ENCODE results near the gene OR6Y1. TPM values are rescaled to one million over a fixed set of nuclear protein-coding genes. Genes with fewer than 3 reads are reported as not detected.

The OR6Y1 gene
- total RNA-seq, 4 donors from 2014 or later = not detected

- H3K4me3 ChIP-seq = no peak overlapping the region
- ATAC-seq = no peak
- 62 to 63% methylated on average over 1 of the region's 1 CpG for WGBS, 2 donors (ENCODE audit: low coverage in 1 of 2)
- no peaks in the 10 kb centered on the region for H3K4me1 ChIP-seq
- no peaks in the 10 kb centered on the region for H3K9me3 ChIP-seq
- no peaks in the 10 kb centered on the region for H3K36me3 ChIP-seq
- H3K27me3 ChIP-seq = no peaks in the 10 kb centered on the region
- no peak for TF ChIP-seq CTCF (IDR thresholded peaks at IDR 0.05)
- no peak for TF ChIP-seq POLR2AphosphoS5 (IDR thresholded peaks at IDR 0.05)
- no peak for TF ChIP-seq EP300 (IDR thresholded peaks at IDR 0.05)
- TF ChIP-seq POLR2A (IDR thresholded peaks at IDR 0.05) = no peak
- no peak overlapping the region for H3K27ac ChIP-seq
These were observed 5.5 kb upstream of the OR6Y1 start for GRCh38 chr1:158559696-158560095.

DNA sequence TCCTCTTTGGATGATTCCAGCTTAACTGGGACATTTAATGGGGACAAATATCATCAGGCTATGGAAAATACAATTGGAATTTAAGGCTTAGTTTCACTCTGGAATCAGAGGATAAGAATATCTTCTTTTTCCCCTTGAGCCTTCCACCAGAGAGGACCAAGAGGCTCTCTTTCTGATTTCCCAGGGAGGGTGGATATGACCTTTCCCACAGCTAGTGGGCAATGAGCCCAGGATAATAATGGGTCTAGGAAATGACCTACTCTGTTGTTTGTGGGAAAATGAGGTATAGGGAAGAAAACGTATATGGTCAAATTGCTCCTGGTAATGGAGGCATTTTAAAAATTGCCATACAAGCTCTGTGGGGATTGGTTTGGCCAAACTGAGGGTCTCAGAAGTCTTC lies 1.9 kb downstream of the OR6Y1 start:
- TF ChIP-seq POLR2A (IDR thresholded peaks at IDR 0.05) = no peak
- no peak for TF ChIP-seq EP300 (IDR thresholded peaks at IDR 0.05)
- Histone ChIP-seq H3K27me3 (no peaks in the 10 kb centered on the region), H3K36me3 (no peaks in the 10 kb centered on the region), H3K4me3 (no peak overlapping the region), H3K4me1 (no peaks in the 10 kb centered on the region), H3K9me3 (no peaks in the 10 kb centered on the region), H3K27ac (no peak overlapping the region)
- WGBS, 2 donors (ENCODE audit: low coverage in 1 of 2) = 70 to 71% methylated on average over 1 of the region's 1 CpG
- ATAC-seq = no peak

DNA sequence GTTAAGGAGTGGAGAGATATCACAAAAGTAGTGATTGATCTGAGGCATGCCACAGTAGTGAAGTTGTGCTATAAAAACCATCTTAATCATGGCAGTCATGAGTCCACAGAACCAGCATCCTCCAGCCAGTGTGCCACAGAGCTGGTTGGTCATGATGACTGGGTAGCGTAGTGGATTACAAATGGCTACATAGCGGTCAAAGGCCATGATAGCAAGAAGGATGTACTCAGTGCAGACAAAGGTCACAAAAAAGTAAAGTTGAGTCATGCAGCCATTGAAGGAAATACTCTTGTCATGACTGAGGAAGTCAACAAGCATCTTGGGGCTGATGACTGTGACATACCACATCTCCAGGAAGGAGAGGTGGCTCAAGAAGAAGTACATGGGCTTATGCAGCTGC lies 6.7 kb downstream of the OR6Y1 start:
- Histone ChIP-seq H3K27me3 (no peaks in the 10 kb centered on the region), H3K4me3 (no peak overlapping the region), H3K4me1 (no peaks in the 10 kb centered on the region), H3K27ac (no peak overlapping the region), H3K36me3 (no peaks in the 10 kb centered on the region), H3K9me3 (no peaks in the 10 kb centered on the region)
- no peak for ATAC-seq
- 94 to 100% methylated on average over 2 of the region's 2 CpGs for WGBS, 2 donors (ENCODE audit: low coverage in 1 of 2)
- TF ChIP-seq POLR2A (IDR thresholded peaks at IDR 0.05) (no peak), EP300 (IDR thresholded peaks at IDR 0.05) (no peak), CTCF (IDR thresholded peaks at IDR 0.05) (no peak), POLR2AphosphoS5 (IDR thresholded peaks at IDR 0.05) (no peak)

- no peak overlapping the region for H3K27ac ChIP-seq
- TF ChIP-seq EP300 (IDR thresholded peaks at IDR 0.05) (no peak), POLR2A (IDR thresholded peaks at IDR 0.05) (no peak), CTCF (IDR thresholded peaks at IDR 0.05) (no peak), POLR2AphosphoS5 (IDR thresholded peaks at IDR 0.05) (no peak)
- no peaks in the 10 kb centered on the region for H3K4me1 ChIP-seq
- no peak for ATAC-seq
- 78 to 95% methylated on average over 2 of the region's 2 CpGs for WGBS, 2 donors (ENCODE audit: low coverage in 1 of 2)
- no peaks in the 10 kb centered on the region for H3K9me3 ChIP-seq
- no peaks in the 10 kb centered on the region for H3K36me3 ChIP-seq
- no peak overlapping the region for H3K4me3 ChIP-seq
- H3K27me3 ChIP-seq = no peaks in the 10 kb centered on the region
These were observed 16.6 kb downstream of the OR6Y1 start for GRCh38 chr1:158537609-158538008.

GRCh38 chr1:158534496-158534895 lies 19.7 kb downstream of the OR6Y1 start:
- no peaks in the 10 kb centered on the region for H3K27me3 ChIP-seq
- ATAC-seq = no peak
- no peaks in the 10 kb centered on the region for H3K36me3 ChIP-seq
- TF ChIP-seq EP300 (IDR thresholded peaks at IDR 0.05) = no peak
- no peak for TF ChIP-seq POLR2AphosphoS5 (IDR thresholded peaks at IDR 0.05)
- no peak for TF ChIP-seq CTCF (IDR thresholded peaks at IDR 0.05)
- TF ChIP-seq POLR2A (IDR thresholded peaks at IDR 0.05) = no peak
- H3K4me3 ChIP-seq = no peak overlapping the region
- no peak overlapping the region for H3K27ac ChIP-seq
- H3K4me1 ChIP-seq = no peaks in the 10 kb centered on the region
- no peaks in the 10 kb centered on the region for H3K9me3 ChIP-seq
- whole genome bisulfite sequencing, 2 donors (ENCODE audit: low coverage in 1 of 2) = 19 to 20% methylated on average over 2 to 5 of the region's 5 CpGs
